GM23338 (cell line): Measurements from ENCODE around the gene EIF4G3.

Experiments used
- CREB1 ChIP-seq: fragments of 250-450 bp; sonication (Bioruptor Pico); IDR thresholded peaks from 2 replicates; pipeline ENCODE4 v1.5.0; 2020; ENCODE audit warnings: low read depth, mild to moderate bottlenecking, moderate library complexity
- CTCF ChIP-seq, 2 experiments: fragments of 200-600 bp in 1 of 2; sonication (generic) in 1 of 2; conservative IDR thresholded peaks; 2 replicates each; pipeline versions ENCODE4 v1.5.1 to v1.6.1; 2016 to 2017; ENCODE audit warnings: antibody characterized with exemption in 2 of 2, low read depth in 2 of 2, mild to moderate bottlenecking in 2 of 2, moderate library complexity in 1 of 2
- EZH2 ChIP-seq: fragments of 200-600 bp; sonication (generic); IDR thresholded peaks from one replicate; pipeline ENCODE4 v1.8.0; 2017; ENCODE audit warnings: antibody characterized with exemption, mild to moderate bottlenecking, low read depth; ENCODE audit not compliant: unreplicated experiment
- EZH2phosphoT487 ChIP-seq: fragments of 200-600 bp; sonication (generic); IDR thresholded peaks from one replicate; pipeline ENCODE4 v1.8.1; 2018; ENCODE audit warnings: antibody characterized with exemption; ENCODE audit not compliant: unreplicated experiment
- JUNB ChIP-seq: IDR thresholded peaks from one replicate; pipeline ENCODE4 v1.6.1; 2016; ENCODE audit warnings: antibody characterized with exemption; ENCODE audit not compliant: unreplicated experiment
- NANOG ChIP-seq: IDR thresholded peaks from 2 replicates; pipeline ENCODE4 v1.6.1; 2016; ENCODE audit warnings: antibody characterized with exemption, borderline replicate concordance
- POLR2AphosphoS5 ChIP-seq: IDR thresholded peaks from 2 replicates; pipeline ENCODE4 v1.6.1; 2016; ENCODE audit warnings: antibody characterized with exemption, low read depth
- REST ChIP-seq: IDR thresholded peaks from one replicate; pipeline ENCODE4 v1.6.1; 2018; ENCODE audit warnings: antibody characterized with exemption; ENCODE audit not compliant: unreplicated experiment
- ZNF114 ChIP-seq: fragments of 250-450 bp; sonication (Bioruptor Pico); IDR thresholded peaks from 2 replicates; pipeline ENCODE4 v1.5.0; 2020; ENCODE audit warnings: mild to moderate bottlenecking, moderate library complexity
- TF ChIP-seq, protein P1 (sequence below): IDR thresholded peaks from 2 replicates; pipeline ENCODE4 v1.6.1; 2016; ENCODE audit warnings: antibody characterized with exemption

DNA sequence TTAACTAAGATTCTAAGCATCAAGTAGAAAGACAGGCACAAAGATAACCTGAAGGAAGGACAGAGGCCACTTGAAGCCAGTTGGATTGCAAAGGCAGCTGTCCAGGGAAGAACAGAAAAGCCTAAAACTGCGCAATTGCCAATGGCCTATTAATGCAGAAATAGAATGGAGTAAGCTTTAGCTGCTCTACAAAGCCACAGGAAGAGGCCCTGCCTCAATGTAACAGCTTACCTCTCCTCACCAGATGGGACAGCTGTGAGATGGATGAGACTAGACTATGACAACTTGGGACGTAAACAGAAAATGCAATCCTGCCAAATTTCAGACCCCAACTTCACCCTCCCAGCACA is 176.5 kb downstream of the EIF4G3 start:
- no peak for TF ChIP-seq POLR2AphosphoS5
- no peak for TF ChIP-seq CTCF (conservative IDR thresholded peaks at IDR 0.05; ENCODE audit: low read depth in 2 of 2)
- no peak for TF ChIP-seq EZH2
- TF ChIP-seq ZNF114 (CRISPR knock-in tag) = no peak
- TF ChIP-seq REST = no peak
- TF ChIP-seq, protein P1, sequence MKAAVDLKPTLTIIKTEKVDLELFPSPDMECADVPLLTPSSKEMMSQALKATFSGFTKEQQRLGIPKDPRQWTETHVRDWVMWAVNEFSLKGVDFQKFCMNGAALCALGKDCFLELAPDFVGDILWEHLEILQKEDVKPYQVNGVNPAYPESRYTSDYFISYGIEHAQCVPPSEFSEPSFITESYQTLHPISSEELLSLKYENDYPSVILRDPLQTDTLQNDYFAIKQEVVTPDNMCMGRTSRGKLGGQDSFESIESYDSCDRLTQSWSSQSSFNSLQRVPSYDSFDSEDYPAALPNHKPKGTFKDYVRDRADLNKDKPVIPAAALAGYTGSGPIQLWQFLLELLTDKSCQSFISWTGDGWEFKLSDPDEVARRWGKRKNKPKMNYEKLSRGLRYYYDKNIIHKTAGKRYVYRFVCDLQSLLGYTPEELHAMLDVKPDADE = no peak
- no peak for TF ChIP-seq EZH2phosphoT487
- no peak for TF ChIP-seq CREB1 (CRISPR knock-in tag)
- TF ChIP-seq NANOG = no peak
- no peak for TF ChIP-seq JUNB
